Right atrium auricular region (tissue), 2 donors: ENCODE measurements around the gene ELK1. TPM values are rescaled to one million over a fixed set of nuclear protein-coding genes. Genes with fewer than 3 reads are reported as not detected.
"Not testable (repeated sequence)": the region's sequence is repeated elsewhere in the genome, so short reads cannot be mapped to it uniquely, and the experiment has no call there.

Experiments used
- DNase-seq: peaks from one replicate; pipeline ENCODE4 v3.0.0-alpha.2; 2019; ENCODE audit warnings: low spot score
- H3K27ac ChIP-seq, 2 donors: fragments of 200-600 bp; sonication (generic); 1 replicate in 1 of 2; 2 replicates in 1 of 2; pipeline ENCODE4 v1.5.1; 2016 to 2019
- H3K27me3 ChIP-seq, 2 donors: fragments of 200-600 bp; sonication (generic); one replicate each; pipeline versions ENCODE4 v1.5.1 to v1.6.0; 2017 to 2019
- H3K36me3 ChIP-seq: fragments of 200-600 bp; sonication (generic); one replicate; pipeline ENCODE4 v1.5.1; 2016
- H3K4me1 ChIP-seq, 2 donors: fragments of 200-600 bp; sonication (generic); one replicate each; pipeline versions ENCODE4 v1.5.1 to v1.6.0; 2017 to 2019
- H3K4me3 ChIP-seq, 2 donors: fragments of 200-600 bp; sonication (generic); 1 replicate in 1 of 2; 2 replicates in 1 of 2; pipeline ENCODE4 v1.5.1; 2017 to 2019; ENCODE audit warnings: mild to moderate bottlenecking in 1 of 2, moderate library complexity in 1 of 2
- H3K9me3 ChIP-seq, 2 donors: fragments of 200-600 bp; sonication (generic); one replicate each; pipeline ENCODE4 v1.5.1; 2019
- CTCF ChIP-seq, 2 donors: fragments of 200-600 bp; sonication (generic); IDR thresholded peaks; one replicate each; pipeline ENCODE4 v1.5.1; 2019; ENCODE audit warnings: antibody characterized with exemption in 2 of 2
- total RNA-seq, 2 donors: library from RNA; depleted of rRNA; stranded (reverse); fragments of >200 nt; gene quantifications; one replicate each; pipeline ENCODE4 v1.1.0, GENCODE V29; 2016

Gene ELK1
- total RNA-seq, 2 donors from 2014 or later = 21.9 to 28.9 TPM

- Histone ChIP-seq H3K4me3 (no peak overlapping the region), H3K27me3 (no peaks in the 10 kb centered on the region), H3K4me1 (no peaks in the 10 kb centered on the region), H3K9me3 (no peaks in the 10 kb centered on the region), H3K36me3 (no peaks in the 10 kb centered on the region), H3K27ac (no peak overlapping the region)
- no peak for TF ChIP-seq CTCF (IDR thresholded peaks at IDR 0.05)
- no peak for DNase-seq
Observed at GRCh38 chrX:47608130-47608810, 42.1 kb downstream of the ELK1 start.

GRCh38 chrX:47607091-47607490, 43.3 kb downstream of the ELK1 start:
- Histone ChIP-seq H3K9me3 (no peaks in the 10 kb centered on the region), H3K4me1 (no peaks in the 10 kb centered on the region), H3K27ac (no peak overlapping the region), H3K36me3 (no peaks in the 10 kb centered on the region), H3K27me3 (no peaks in the 10 kb centered on the region), H3K4me3 (no peak overlapping the region)
- no peak for DNase-seq
- no peak for TF ChIP-seq CTCF (IDR thresholded peaks at IDR 0.05)

- Histone ChIP-seq H3K27ac (no peak overlapping the region), H3K4me3 (no peak overlapping the region), H3K4me1 (no peaks in the 10 kb centered on the region), H3K9me3 (peaks cover 9 to 10% of the 10 kb centered on the region in 2 donors), H3K27me3 (no peaks in the 10 kb centered on the region), H3K36me3 (no peaks in the 10 kb centered on the region)
- no peak for DNase-seq
- TF ChIP-seq CTCF (IDR thresholded peaks at IDR 0.05) = no peak
Observed at GRCh38 chrX:47605024-47605423, 45.3 kb downstream of the ELK1 start.

GRCh38 chrX:47603125-47603524, 47.2 kb downstream of the ELK1 start:
- not testable (repeated sequence) for H3K36me3 ChIP-seq, H3K4me1 ChIP-seq, H3K27me3 ChIP-seq, H3K27ac ChIP-seq, H3K4me3 ChIP-seq, DNase-seq
- peaks cover 12 to 24% of the 10 kb centered on the region in 2 donors for H3K9me3 ChIP-seq

- Histone ChIP-seq H3K27me3 (no peaks in the 10 kb centered on the region), H3K36me3 (no peaks in the 10 kb centered on the region), H3K4me3 (no peak overlapping the region), H3K27ac (no peak overlapping the region), H3K4me1 (no peaks in the 10 kb centered on the region), H3K9me3 (peaks cover 12 to 45% of the 10 kb centered on the region in 2 donors)
- DNase-seq = no peak
- TF ChIP-seq CTCF (IDR thresholded peaks at IDR 0.05) = no peak
Observed at GRCh38 chrX:47597222-47597621, 53.1 kb downstream of the ELK1 start.

- H3K27ac ChIP-seq = peak overlapping the region in 1 of 2 donors; percentile 33
- no peaks in the 10 kb centered on the region for H3K36me3 ChIP-seq
- no peak for DNase-seq
- H3K9me3 ChIP-seq = peaks cover 10 to 45% of the 10 kb centered on the region in 2 donors
- H3K27me3 ChIP-seq = no peaks in the 10 kb centered on the region
- TF ChIP-seq CTCF (IDR thresholded peaks at IDR 0.05) = no peak
- H3K4me3 ChIP-seq = no peak overlapping the region
- no peaks in the 10 kb centered on the region for H3K4me1 ChIP-seq
Observed at GRCh38 chrX:47596256-47596655, 54.1 kb downstream of the ELK1 start.
